Activated T-cell treated with anti-CD3 and anti-CD28 coated beads, Interleukin-2, amount 50 U/mL, for 48 hours (primary cell): ENCODE measurements around the gene MAMDC2.
"Not testable (repeated sequence)": the region's sequence is repeated elsewhere in the genome, so short reads cannot be mapped to it uniquely, and the experiment has no call there.

Experiments used
- DNase-seq, 2 experiments: peaks; one replicate each; pipeline ENCODE4 v3.0.0-alpha.2; 2020

Gene MAMDC2

DNA sequence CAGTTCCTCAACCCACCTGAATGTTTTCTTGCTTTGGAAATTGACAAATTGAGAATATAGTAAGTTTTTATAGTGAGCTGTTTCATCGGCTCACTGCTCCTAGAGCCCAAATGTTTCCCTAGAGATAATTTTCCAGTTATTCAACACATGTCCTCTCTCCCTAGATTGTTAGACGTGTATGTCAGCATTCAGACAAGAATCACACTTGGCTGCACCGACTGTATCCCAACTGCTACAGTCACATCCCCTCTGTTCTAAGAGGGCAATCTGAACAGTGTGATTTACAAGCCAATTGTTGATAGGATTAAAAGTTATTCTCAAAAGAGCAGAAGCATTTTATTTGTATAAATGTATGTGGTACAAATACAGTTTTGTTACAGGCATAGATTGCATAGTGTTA, 93.9 kb downstream of the MAMDC2 start:
- DNase-seq, result no peak

- no peak for DNase-seq
Measured at GRCh38 chr9:70142101-70142500, 98.5 kb downstream of the MAMDC2 start.

DNA sequence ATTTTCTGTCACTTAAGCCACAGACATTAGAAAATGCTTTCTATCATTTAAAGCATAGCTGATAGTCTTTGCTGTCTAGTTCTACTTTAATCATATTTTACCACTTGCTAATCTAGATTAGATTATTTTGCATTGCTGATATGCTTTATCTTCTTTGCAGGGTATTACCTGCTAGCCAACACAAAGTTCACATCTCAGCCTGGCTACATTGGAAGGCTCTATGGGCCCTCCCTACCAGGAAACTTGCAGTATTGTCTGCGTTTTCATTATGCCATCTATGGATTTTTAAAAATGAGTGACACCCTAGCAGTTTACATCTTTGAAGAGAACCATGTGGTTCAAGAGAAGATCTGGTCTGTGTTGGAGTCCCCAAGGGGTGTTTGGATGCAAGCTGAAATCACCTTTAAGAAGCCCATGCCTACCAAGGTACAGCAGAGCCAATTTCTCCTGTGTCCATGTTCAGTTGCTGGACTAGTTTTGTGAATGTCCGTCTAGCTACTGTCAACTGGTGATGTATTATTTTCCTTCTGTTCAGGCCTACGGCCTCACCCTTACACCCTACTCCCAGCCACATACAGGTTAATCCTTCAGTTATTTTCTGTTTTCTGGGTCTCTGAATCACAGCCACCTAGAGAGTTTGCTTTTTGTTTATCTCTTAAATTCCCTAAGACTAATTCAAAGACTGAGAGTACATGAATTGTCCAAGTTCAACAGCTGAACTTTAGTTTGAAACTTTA, 99.9 kb downstream of the MAMDC2 start:
- DNase-seq, result no peak

DNA sequence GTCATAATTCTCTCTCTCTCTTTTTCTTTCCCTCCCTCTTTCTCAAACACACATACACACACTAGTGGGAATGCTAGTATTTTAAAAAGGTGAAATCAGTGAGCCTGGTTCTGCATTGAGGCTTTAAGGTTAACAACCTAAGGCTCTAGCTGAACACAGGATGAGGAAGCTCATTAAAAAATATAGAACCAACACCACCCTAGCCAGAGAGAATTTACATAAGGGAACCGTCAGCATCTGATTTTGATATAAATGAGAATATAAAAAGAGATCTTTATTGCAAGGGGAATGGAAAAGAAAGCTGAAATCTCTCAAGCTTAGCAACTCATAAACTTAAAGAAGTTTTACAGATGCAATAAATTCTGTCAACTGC, 100.5 kb downstream of the MAMDC2 start:
- no peak for DNase-seq

DNA sequence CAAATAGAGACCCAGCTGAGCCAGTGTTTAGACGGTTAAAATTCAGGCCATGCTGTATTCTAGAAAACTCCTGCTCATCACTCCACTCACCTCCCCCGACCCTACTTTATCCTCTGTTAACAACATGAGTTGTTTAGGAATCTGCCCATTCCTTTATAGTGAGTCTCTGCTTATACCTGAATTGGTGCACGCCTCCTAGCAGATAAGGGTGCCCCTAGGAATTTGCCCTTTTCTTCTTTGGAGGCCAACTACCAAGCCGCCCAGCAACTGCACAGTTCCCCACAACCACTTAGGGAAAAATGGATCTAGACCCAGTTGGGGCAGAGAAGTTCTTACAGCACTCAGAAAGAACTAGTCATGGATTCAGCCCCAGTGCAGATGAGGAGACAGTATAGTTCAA, 102.3 kb downstream of the MAMDC2 start:
- DNase-seq, result no peak

DNA sequence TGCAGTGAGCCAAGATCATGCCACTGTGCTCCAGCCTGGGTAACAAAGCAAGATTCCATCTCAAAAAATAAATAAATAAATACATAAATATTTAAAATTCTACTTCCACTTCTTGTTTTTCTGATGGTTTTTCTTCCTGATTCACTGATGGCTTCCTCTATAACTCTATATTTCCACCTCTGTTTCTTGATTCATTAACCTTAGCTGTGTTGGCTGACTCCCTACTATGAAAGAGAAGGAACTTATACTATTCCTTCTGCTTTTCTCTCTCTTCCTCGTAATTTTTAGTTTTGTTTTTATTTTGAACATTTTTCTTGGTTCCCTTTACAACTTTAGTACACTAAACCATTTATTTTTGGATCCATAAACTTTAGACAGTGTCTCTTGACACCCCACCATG, 103.5 kb downstream of the MAMDC2 start:
- no peak for DNase-seq

GRCh38 chr9:70147651-70148050, 104.0 kb downstream of the MAMDC2 start:
- DNase-seq, result no peak

GRCh38 chr9:70152350-70152749, 108.7 kb downstream of the MAMDC2 start:
- no peak for DNase-seq

DNA sequence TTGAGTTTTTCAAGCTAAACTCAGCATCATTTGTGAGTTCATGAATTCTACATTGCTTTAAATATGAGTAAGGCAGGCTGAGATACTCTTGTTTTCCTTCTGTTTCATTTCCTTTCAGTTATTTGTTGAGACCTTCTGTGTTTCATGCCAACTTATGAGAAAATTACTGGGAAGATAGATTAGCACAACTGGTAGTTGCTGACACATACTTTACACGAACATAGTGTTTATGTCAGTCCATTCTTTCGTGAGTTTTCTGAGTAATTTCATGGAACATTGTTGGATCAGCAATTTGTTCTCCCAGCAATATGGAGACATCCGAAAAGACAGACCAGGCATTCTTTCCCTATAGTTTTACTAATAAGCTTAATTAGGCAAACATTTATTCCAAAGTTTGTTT, 113.1 kb downstream of the MAMDC2 start:
- DNase-seq, result no peak

- no peak for DNase-seq
Measured at GRCh38 chr9:70159630-70160029, 116.0 kb downstream of the MAMDC2 start.

DNA sequence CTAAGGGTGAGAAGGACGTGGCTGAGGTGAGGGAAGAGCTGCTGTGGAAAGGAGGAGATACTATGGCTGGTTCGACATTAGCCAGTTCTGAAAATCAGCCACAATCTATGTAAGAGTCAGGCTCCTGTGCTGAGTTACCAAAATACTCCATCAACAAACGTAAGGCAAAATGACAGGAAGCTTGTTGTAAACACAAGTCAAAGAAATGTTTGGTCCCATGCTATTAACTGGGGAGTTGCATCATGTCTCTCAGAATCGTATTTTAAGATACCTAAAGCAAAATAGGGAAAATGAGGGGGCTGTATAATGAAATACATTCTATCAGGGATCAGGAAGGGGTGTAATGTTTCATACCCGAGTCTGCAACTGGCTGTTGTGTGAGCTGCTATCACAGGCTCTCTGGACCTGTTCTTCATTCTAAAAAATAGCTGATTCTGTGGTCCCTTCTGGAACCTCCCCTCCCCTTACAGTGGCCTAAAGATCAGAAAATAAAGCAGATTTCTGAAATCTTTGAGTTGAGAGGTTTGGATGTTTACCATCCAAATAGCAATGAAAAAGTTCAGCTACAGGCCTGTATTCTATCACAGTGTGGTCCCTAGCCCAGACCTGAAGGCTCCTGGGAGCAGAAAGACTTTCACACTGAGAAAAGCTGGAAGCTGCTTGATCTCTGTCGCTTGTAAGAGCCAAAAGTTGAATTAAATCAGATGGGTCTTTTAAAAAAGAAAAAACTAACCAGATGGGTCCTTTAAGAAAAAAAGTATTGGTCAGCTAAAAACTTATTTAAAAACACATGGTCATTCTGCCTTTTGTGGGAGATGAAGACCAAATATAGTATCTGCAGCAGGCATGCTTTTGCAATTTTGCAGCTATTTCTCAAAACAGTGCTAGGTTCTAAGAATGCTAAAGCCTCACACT, 117.3 kb downstream of the MAMDC2 start:
- no peak for DNase-seq

GRCh38 chr9:70165006-70165602, 121.5 kb downstream of the MAMDC2 start:
- no peak for DNase-seq

- no peak for DNase-seq
Measured at GRCh38 chr9:70168521-70168920, 124.9 kb downstream of the MAMDC2 start.

- DNase-seq, result no peak
Measured at GRCh38 chr9:70169222-70169621, 125.6 kb downstream of the MAMDC2 start.

GRCh38 chr9:70170151-70170790, 126.6 kb downstream of the MAMDC2 start:
- no peak for DNase-seq

GRCh38 chr9:70172532-70172931, 128.9 kb downstream of the MAMDC2 start:
- DNase-seq, result no peak

DNA sequence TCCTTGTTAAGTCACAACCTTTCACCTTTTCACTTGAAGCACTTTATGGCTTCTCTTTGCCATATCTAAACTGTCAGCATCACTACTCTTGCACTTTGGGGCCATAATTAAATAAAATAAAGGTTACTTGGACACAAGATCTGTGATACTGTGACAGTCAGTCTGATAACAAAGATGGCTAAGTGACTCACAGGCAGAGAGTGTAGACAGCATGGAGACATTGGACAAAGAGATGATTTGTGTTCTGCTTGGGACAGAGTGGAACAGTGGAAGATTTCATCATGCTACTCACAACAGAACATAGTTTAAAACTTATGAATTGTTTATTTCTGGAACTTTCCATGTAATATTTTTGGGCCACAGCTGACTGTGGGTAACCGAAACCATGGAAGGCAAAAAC, 133.5 kb downstream of the MAMDC2 start:
- DNase-seq, result no peak

GRCh38 chr9:70192707-70193106, 149.1 kb downstream of the MAMDC2 start:
- DNase-seq, result no peak

DNA sequence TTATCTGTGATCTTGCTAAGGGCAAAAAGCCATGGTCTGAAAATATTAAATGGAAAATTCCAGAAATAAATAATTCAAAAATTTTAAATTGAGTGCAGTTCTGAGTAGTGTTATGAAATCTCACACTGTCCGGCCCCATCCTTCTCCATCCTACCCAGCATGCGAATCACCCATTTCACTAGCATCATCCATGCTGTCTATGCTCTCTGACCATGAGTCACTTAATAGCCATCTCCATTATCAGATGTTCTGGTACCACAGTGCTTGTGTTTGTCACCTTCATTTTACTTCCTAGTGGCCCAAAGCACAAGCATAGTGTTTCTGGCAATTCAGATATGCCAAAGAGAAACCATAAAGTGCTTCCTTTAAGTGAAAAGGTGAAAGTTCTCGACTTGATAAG, 151.8 kb downstream of the MAMDC2 start:
- no peak for DNase-seq

GRCh38 chr9:70197216-70198044, 153.8 kb downstream of the MAMDC2 start:
- no peak for DNase-seq

DNA sequence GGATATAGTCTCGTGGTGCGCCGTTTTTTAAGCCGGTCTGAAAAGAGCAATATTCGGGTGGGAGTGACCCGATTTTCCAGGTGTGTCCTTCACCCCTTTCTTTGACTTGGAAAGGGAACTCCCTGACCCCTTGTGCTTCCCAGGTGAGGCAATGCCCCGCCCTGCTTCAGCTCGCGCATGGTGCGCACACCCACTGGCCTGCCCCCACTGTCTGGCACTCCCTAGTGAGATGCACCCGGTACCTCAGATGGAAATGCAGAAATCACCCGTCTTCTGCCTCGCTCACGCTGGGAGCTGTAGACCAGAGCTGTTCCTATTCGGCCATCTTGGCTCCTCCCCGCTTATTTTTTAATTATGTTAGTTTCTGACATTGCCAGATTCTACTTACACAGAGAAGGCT, 161.1 kb downstream of the MAMDC2 start:
- DNase-seq, result not testable (repeated sequence)

DNA sequence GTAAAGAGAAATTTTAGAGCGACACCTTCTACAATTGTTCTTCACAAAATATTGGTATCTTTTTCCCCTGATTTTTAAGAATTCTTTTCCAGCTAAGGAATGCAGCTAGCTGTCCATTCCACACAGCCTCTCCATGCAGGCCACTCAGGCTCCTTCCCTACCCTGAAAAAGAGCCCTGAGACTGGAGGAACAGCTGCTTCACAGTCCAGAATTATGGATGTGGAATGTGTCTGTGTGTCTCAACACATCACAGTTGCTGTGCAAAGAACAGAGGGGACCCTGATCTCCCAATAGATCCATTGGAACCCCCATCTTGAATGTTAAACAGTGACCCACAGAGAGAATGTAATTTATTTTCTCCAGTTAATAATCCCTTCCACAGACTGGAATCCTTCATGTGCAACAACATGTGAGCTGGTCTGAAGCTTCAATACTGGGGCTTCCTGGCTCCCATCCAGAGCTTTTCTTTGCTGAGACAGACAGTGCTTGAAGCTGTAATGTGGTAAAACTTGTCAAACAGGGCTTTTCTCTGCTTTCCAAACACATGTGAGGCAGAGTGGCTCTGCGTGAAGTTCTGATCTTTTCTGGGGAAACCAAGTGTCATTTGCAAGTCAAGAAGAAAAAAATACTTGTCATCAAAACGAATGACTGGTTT, 161.8 kb downstream of the MAMDC2 start:
- no peak for DNase-seq
